Dedifferentiated amniotic fluid mesenchymal stem cell (primary cell): Measurements from ENCODE around the gene G6PC2.
"Not testable (repeated sequence)": the region's sequence is repeated elsewhere in the genome, so short reads cannot be mapped to it uniquely, and the experiment has no call there.

Experiments
- DNase-seq: peaks from one replicate; pipeline ENCODE4 v3.0.0-alpha.2; 2016; ENCODE audit errors: extremely low spot score

G6PC2 gene

GRCh38 chr2:168907940-168908662 is 7.0 kb downstream of the G6PC2 start:
- DNase-seq = no peak

- no peak for DNase-seq
Measured at GRCh38 chr2:168910330-168910729, 9.2 kb downstream of the G6PC2 start.

GRCh38 chr2:168912466-168912865 is 11.4 kb downstream of the G6PC2 start:
- DNase-seq = no peak

GRCh38 chr2:168912901-168913369 is 11.8 kb downstream of the G6PC2 start:
- no peak for DNase-seq

GRCh38 chr2:168913495-168913894 is 12.4 kb downstream of the G6PC2 start:
- no peak for DNase-seq

- no peak for DNase-seq
Measured at GRCh38 chr2:168915441-168916330, 14.6 kb downstream of the G6PC2 start.

GRCh38 chr2:168916331-168916675 is 15.2 kb downstream of the G6PC2 start:
- DNase-seq = no peak

GRCh38 chr2:168920504-168921157 is 19.5 kb downstream of the G6PC2 start:
- no peak for DNase-seq

GRCh38 chr2:168926621-168927386 is 25.7 kb downstream of the G6PC2 start:
- no peak for DNase-seq

GRCh38 chr2:168928113-168928831 is 27.2 kb downstream of the G6PC2 start:
- no peak for DNase-seq

GRCh38 chr2:168929031-168929430 is 27.9 kb downstream of the G6PC2 start:
- no peak for DNase-seq

GRCh38 chr2:168930242-168930641 is 29.2 kb downstream of the G6PC2 start:
- no peak for DNase-seq

GRCh38 chr2:168932174-168932573 is 31.1 kb downstream of the G6PC2 start:
- not testable (repeated sequence) for DNase-seq

- DNase-seq = no peak
Measured at GRCh38 chr2:168934826-168935225, 33.7 kb downstream of the G6PC2 start.

- DNase-seq = no peak
Measured at GRCh38 chr2:168935810-168936581, 34.9 kb downstream of the G6PC2 start.

GRCh38 chr2:168939061-168939460 is 38.0 kb downstream of the G6PC2 start:
- no peak for DNase-seq

- DNase-seq = no peak
Measured at GRCh38 chr2:168939918-168940317, 38.8 kb downstream of the G6PC2 start.

- no peak for DNase-seq
Measured at GRCh38 chr2:168941297-168941696, 40.2 kb downstream of the G6PC2 start.

- DNase-seq = no peak
Measured at GRCh38 chr2:168944065-168944464, 43.0 kb downstream of the G6PC2 start.

GRCh38 chr2:168945508-168945907 is 44.4 kb downstream of the G6PC2 start:
- no peak for DNase-seq
